Smooth muscle cell (in vitro differentiated cells): ENCODE data around the gene MESD. TPM values are rescaled to one million over a fixed set of nuclear protein-coding genes. Genes with fewer than 3 reads are reported as not detected.

ENCODE experiments used
- DNase-seq: peaks from one replicate; lab custom pipeline; 2025; ENCODE audit not compliant: unreplicated experiment; lab: John Stamatoyannopoulos, UW
- H2AFZ ChIP-seq: fragments of 200-600 bp; sonication (generic); 2 replicates; pipeline ENCODE4 v1.6.0; 2016; ENCODE audit warnings: antibody characterized with exemption, low read depth, mild to moderate bottlenecking
- H3F3A ChIP-seq: fragments of 200-600 bp; sonication (generic); 2 replicates; pipeline ENCODE4 v1.6.0; 2017; ENCODE audit warnings: antibody characterized with exemption, low read depth
- H3K27ac ChIP-seq: fragments of 200-600 bp; sonication (generic); 2 replicates; pipeline ENCODE4 v1.5.1; 2016; ENCODE audit warnings: low read depth, mild to moderate bottlenecking
- H3K27me3 ChIP-seq: fragments of 200-600 bp; sonication (generic); 2 replicates; pipeline ENCODE4 v1.6.1; 2016; ENCODE audit warnings: low read depth, mild to moderate bottlenecking
- H3K36me3 ChIP-seq: fragments of 200-600 bp; sonication (generic); 2 replicates; pipeline ENCODE4 v1.5.1; 2016; ENCODE audit warnings: low read depth
- H3K4me1 ChIP-seq: fragments of 200-600 bp; sonication (generic); 2 replicates; pipeline ENCODE4 v1.5.1; 2016; ENCODE audit warnings: low read depth
- H3K4me2 ChIP-seq: fragments of 200-600 bp; sonication (generic); 2 replicates; pipeline ENCODE4 v1.6.0; 2016; ENCODE audit warnings: mild to moderate bottlenecking
- H3K4me3 ChIP-seq: fragments of 200-600 bp; sonication (generic); 2 replicates; pipeline ENCODE4 v1.5.1; 2016; ENCODE audit warnings: mild to moderate bottlenecking
- H3K79me2 ChIP-seq: fragments of 200-600 bp; sonication (generic); 2 replicates; pipeline ENCODE4 v1.6.0; 2016; ENCODE audit warnings: low read depth, mild to moderate bottlenecking
- H3K9ac ChIP-seq: fragments of 200-600 bp; sonication (generic); 2 replicates; pipeline ENCODE4 v1.6.0; 2016; ENCODE audit warnings: low read depth
- H3K9me3 ChIP-seq: fragments of 200-600 bp; sonication (generic); replicated peaks from 2 replicates; pipeline ENCODE4 v1.5.1; 2016; ENCODE audit warnings: low read depth
- H4K20me1 ChIP-seq: fragments of 200-600 bp; sonication (generic); 2 replicates; pipeline ENCODE4 v1.6.0; 2016; ENCODE audit warnings: low read depth
- WGBS: methylation state at CpG from one replicate; pipeline ENCODE4 v1.1.7; 2016; ENCODE audit warnings: low lambda C conversion rate; 5-methylcytosine and 5-hydroxymethylcytosine counted together
- polyA plus RNA-seq: library from polyadenylated mRNA; unstranded; fragments of >200 nt; fragmentation: Nextera tagmentation; extraction: Ambion mirVana; gene quantifications from 2 replicates; pipeline ENCODE4 v1.2.1, GENCODE V29; 2016
- total RNA-seq: library from RNA; depleted of rRNA; stranded (reverse); fragments of >200 nt; gene quantifications from 2 replicates; pipeline ENCODE4 v1.2.3, GENCODE V29; 2014
- TF ChIP-seq, protein P1 (sequence below): fragments of 200-600 bp; sonication (generic); IDR thresholded peaks from 2 replicates; pipeline ENCODE4 v1.5.1; 2017; ENCODE audit warnings: borderline replicate concordance, mild to moderate bottlenecking, antibody characterized with exemption; ENCODE audit not compliant: insufficient read depth, poor library complexity, severe bottlenecking

The MESD gene
- total and polyA plus RNA-seq, 2 experiments from 2014 or later: 20.1 to 41.4 TPM

GRCh38 chr15:81002331-81003096 is 12.9 kb upstream of the MESD start:
- H3K4me2 ChIP-seq: peak overlapping the region; percentile 85
- H3K27me3 ChIP-seq: no peaks in the 10 kb centered on the region
- H3K79me2 ChIP-seq: peaks cover 49% of the 10 kb centered on the region
- H3K9ac ChIP-seq: no peak overlapping the region
- peak overlapping the region; percentile 99 for H3K4me3 ChIP-seq
- TF ChIP-seq, protein P1, sequence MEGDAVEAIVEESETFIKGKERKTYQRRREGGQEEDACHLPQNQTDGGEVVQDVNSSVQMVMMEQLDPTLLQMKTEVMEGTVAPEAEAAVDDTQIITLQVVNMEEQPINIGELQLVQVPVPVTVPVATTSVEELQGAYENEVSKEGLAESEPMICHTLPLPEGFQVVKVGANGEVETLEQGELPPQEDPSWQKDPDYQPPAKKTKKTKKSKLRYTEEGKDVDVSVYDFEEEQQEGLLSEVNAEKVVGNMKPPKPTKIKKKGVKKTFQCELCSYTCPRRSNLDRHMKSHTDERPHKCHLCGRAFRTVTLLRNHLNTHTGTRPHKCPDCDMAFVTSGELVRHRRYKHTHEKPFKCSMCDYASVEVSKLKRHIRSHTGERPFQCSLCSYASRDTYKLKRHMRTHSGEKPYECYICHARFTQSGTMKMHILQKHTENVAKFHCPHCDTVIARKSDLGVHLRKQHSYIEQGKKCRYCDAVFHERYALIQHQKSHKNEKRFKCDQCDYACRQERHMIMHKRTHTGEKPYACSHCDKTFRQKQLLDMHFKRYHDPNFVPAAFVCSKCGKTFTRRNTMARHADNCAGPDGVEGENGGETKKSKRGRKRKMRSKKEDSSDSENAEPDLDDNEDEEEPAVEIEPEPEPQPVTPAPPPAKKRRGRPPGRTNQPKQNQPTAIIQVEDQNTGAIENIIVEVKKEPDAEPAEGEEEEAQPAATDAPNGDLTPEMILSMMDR: no peak
- no peaks in the 10 kb centered on the region for H3K9me3 ChIP-seq
- H3F3A ChIP-seq: no peaks in the 10 kb centered on the region
- peaks cover 55% of the 10 kb centered on the region for H4K20me1 ChIP-seq
- H3K27ac ChIP-seq: no peak overlapping the region
- H3K4me1 ChIP-seq: no peaks in the 10 kb centered on the region
- no peak overlapping the region for H2AFZ ChIP-seq
- WGBS: 49% methylated on average over 75 of the region's 89 CpGs
- no peak for DNase-seq
- no peaks in the 10 kb centered on the region for H3K36me3 ChIP-seq

GRCh38 chr15:81002009-81002330 is 12.4 kb upstream of the MESD start:
- no peak for DNase-seq
- Histone ChIP-seq H3K36me3 (no peaks in the 10 kb centered on the region), H3K9me3 (no peaks in the 10 kb centered on the region), H3K27me3 (no peaks in the 10 kb centered on the region), H3K27ac (peak overlapping the region; percentile 91), H3K9ac (peak overlapping the region; percentile 62), H2AFZ (no peak overlapping the region), H3F3A (no peaks in the 10 kb centered on the region), H3K79me2 (peaks cover 49% of the 10 kb centered on the region), H3K4me1 (no peaks in the 10 kb centered on the region), H3K4me3 (peak overlapping the region; percentile 99), H3K4me2 (peak overlapping the region; percentile 85), H4K20me1 (peaks cover 52% of the 10 kb centered on the region)
- WGBS: 1% methylated on average over 40 of the region's 42 CpGs
- TF ChIP-seq, protein P1: no peak

- peaks cover 49% of the 10 kb centered on the region for H3K79me2 ChIP-seq
- no peaks in the 10 kb centered on the region for H3K4me1 ChIP-seq
- H3K9me3 ChIP-seq: no peaks in the 10 kb centered on the region
- peak overlapping the region; percentile 85 for H3K4me2 ChIP-seq
- no peaks in the 10 kb centered on the region for H3K36me3 ChIP-seq
- 1% methylated on average over 99 of the region's 110 CpGs for WGBS
- peak overlapping the region; percentile 99 for H3K4me3 ChIP-seq
- DNase-seq: peak; percentile 64
- no peaks in the 10 kb centered on the region for H3K27me3 ChIP-seq
- TF ChIP-seq, protein P1: no peak
- peak overlapping the region; percentile 96 for H2AFZ ChIP-seq
- H3K27ac ChIP-seq: peak overlapping the region; percentile 91
- H3K9ac ChIP-seq: peak overlapping the region; percentile 96
- H3F3A ChIP-seq: no peaks in the 10 kb centered on the region
- peaks cover 48% of the 10 kb centered on the region for H4K20me1 ChIP-seq
These were observed 11.8 kb upstream of the MESD start for GRCh38 chr15:81001152-81002008.
